Measurements from ENCODE around the gene PDE9A. TPM values are rescaled to one million over a fixed set of nuclear protein-coding genes. Genes with fewer than 3 reads are reported as not detected.
A peak's percentile ranks its signal among the peaks of the same experiment; 100 is the strongest.

Gene PDE9A
- total RNA-seq, 1 donor from 2014 or later: 1.6 TPM

GRCh38 chr21:42663860-42664535 is 10.6 kb downstream of the PDE9A start:
- Histone ChIP-seq H3K36me3 (ENCODE audit: control insufficient read depth, insufficient read depth, low read length) (no peaks in the 10 kb centered on the region), H3K4me3 (ENCODE audit: low read depth, low read length) (no peak overlapping the region), H3K27me3 (ENCODE audit: control insufficient read depth, insufficient read depth, low read length) (no peaks in the 10 kb centered on the region)
- DNase-seq (ENCODE audit: low read depth): no peak
- TF ChIP-seq CTCF (IDR thresholded peaks at IDR 0.05; ENCODE audit: insufficient read depth, low read length, severe bottlenecking): no peak
- FAIRE-seq: peak; percentile 62

GRCh38 chr21:42664614-42665013 is 11.2 kb downstream of the PDE9A start:
- no peak for FAIRE-seq
- H3K36me3 ChIP-seq (ENCODE audit: control insufficient read depth, insufficient read depth, low read length): no peaks in the 10 kb centered on the region
- H3K27me3 ChIP-seq (ENCODE audit: control insufficient read depth, insufficient read depth, low read length): no peaks in the 10 kb centered on the region
- no peak overlapping the region for H3K4me3 ChIP-seq (ENCODE audit: low read depth, low read length)
- no peak for TF ChIP-seq CTCF (IDR thresholded peaks at IDR 0.05; ENCODE audit: insufficient read depth, low read length, severe bottlenecking)
- DNase-seq (ENCODE audit: low read depth): no peak

- TF ChIP-seq CTCF (IDR thresholded peaks at IDR 0.05; ENCODE audit: insufficient read depth, low read length, severe bottlenecking): no peak
These were observed 11.6 kb downstream of the PDE9A start for GRCh38 chr21:42665026-42665425.

GRCh38 chr21:42665484-42665883 is 12.1 kb downstream of the PDE9A start:
- H3K36me3 ChIP-seq (ENCODE audit: control insufficient read depth, insufficient read depth, low read length): no peaks in the 10 kb centered on the region
- FAIRE-seq: no peak
- no peaks in the 10 kb centered on the region for H3K27me3 ChIP-seq (ENCODE audit: control insufficient read depth, insufficient read depth, low read length)
- no peak for TF ChIP-seq CTCF (IDR thresholded peaks at IDR 0.05; ENCODE audit: insufficient read depth, low read length, severe bottlenecking)
- no peak overlapping the region for H3K4me3 ChIP-seq (ENCODE audit: low read depth, low read length)
- DNase-seq (ENCODE audit: low read depth): no peak

More at GRCh38 chr21:42665026-42665425, 11.6 kb downstream of the PDE9A start:
- Histone ChIP-seq H3K4me3 (ENCODE audit: low read depth, low read length) (no peak overlapping the region), H3K27me3 (ENCODE audit: control insufficient read depth, insufficient read depth, low read length) (no peaks in the 10 kb centered on the region), H3K36me3 (ENCODE audit: control insufficient read depth, insufficient read depth, low read length) (no peaks in the 10 kb centered on the region)
- FAIRE-seq (no peak), DNase-seq (ENCODE audit: low read depth) (no peak)

- DNase-seq (ENCODE audit: low read depth): no peak
- FAIRE-seq: no peak
- no peak for TF ChIP-seq CTCF (IDR thresholded peaks at IDR 0.05; ENCODE audit: insufficient read depth, low read length, severe bottlenecking)
- no peaks in the 10 kb centered on the region for H3K27me3 ChIP-seq (ENCODE audit: control insufficient read depth, insufficient read depth, low read length)
- H3K36me3 ChIP-seq (ENCODE audit: control insufficient read depth, insufficient read depth, low read length): no peaks in the 10 kb centered on the region
- no peak overlapping the region for H3K4me3 ChIP-seq (ENCODE audit: low read depth, low read length)
These were observed 12.8 kb downstream of the PDE9A start for GRCh38 chr21:42666023-42666747.
